ENCODE results near the gene PTGDR.

Gene PTGDR

DNA sequence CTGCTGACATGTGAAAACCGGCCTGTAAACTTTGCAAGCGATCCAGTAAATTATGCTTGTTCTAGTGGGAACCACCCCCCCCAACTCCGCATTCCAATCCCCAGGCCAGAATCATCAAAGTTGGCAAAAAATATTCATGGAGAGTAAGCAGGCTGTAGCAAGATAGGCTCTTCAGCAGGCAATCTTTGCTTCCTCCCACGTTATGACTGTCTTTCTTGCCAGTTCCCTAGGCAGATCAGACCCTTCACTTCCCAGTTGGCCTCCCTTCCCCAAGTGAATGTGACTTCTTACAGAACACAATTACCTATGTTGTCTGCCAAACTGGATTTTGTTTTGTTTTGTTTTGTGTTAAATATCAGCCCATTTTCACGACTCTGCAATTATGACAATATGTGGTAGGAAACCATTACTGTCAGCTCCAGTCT, 45.4 kb downstream of the PTGDR start:
- peak; percentile 31 for DNase-seq (ENCODE audit: low spot score)

DNA sequence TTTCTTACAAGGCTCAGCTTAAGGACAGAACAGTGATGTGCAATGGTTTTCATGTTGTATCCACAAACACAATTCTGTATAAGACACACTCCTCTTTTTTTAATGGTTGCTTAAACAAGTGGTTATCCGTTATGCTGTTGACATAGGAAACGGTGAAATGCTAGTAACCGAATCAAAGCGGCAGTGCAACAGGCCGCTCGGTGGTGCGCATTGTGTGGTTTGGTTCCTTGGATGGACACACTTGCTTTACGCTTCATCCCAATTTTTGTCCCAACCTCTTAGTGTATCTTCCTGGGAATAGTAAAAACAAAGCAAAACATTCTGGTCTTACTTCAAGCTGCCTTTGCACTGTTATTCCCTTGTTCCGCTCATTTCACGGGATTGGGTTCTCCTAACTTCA, 46.0 kb downstream of the PTGDR start:
- no peak for DNase-seq (ENCODE audit: low spot score)

DNA sequence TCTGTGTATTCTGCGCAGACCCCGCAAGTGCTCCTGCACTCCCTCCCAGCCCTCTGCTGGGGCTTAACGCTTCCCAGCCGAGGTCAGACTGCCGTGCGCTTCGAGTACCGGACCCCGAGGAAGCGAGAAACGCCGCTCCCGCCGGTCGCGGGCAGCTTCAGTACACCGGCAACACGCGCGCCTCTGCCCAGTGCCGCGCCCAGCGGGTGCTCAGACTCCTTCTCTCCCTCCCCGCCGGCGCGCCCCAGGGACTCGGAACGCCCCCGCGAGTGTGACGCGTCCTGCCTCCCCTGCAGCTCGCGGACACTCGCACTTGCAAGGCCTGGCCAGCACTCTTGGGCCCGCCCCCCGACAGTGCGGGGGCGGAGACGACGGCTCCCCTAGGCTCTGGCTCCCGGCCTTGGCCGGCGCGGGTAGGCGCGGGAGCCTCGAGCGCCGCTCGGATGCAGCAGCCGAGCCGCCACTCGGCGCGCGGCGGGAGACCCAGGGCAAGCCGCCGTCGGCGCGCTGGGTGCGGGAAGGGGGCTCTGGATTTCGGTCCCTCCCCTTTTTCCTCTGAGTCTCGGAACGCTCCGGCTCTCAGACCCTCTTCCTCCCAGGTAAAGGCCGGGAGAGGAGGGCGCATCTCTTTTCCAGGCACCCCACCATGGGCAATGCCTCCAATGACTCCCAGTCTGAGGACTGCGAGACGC, 46.6 kb downstream of the PTGDR start, which contains the start of gene PTGER2:
Gene PTGER2 (plus strand): TSS at position 410 of the 692 bp plus-strand sequence. CDS start 237 bp downstream, at position 647.
- peak; percentile 87 for DNase-seq (ENCODE audit: low spot score)

DNA sequence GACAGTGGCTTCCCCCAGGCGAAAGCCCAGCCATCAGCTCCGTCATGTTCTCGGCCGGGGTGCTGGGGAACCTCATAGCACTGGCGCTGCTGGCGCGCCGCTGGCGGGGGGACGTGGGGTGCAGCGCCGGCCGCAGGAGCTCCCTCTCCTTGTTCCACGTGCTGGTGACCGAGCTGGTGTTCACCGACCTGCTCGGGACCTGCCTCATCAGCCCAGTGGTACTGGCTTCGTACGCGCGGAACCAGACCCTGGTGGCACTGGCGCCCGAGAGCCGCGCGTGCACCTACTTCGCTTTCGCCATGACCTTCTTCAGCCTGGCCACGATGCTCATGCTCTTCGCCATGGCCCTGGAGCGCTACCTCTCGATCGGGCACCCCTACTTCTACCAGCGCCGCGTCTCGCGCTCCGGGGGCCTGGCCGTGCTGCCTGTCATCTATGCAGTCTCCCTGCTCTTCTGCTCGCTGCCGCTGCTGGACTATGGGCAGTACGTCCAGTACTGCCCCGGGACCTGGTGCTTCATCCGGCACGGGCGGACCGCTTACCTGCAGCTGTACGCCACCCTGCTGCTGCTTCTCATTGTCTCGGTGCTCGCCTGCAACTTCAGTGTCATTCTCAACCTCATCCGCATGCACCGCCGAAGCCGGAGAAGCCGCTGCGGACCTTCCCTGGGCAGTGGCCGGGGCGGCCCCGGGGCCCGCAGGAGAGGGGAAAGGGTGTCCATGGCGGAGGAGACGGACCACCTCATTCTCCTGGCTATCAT, 47.3 kb downstream of the PTGDR start:
- peak; percentile 29 for DNase-seq (ENCODE audit: low spot score)

DNA sequence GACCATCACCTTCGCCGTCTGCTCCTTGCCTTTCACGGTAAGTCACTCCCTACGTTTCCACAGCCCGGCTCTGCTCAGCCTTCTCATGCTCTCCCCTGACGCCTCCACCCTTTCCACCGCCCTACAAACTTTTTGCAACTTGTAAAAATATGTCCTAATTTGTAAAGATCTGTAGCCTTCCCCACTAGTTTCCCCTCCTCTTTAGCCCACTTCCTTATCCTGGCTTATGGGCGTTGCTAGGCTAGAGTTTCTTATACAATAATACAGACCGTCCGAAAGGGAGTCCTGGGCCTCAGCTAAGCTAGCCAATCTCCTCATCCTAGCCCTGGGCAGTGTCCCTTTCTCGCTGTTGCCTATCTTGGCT, 47.8 kb downstream of the PTGDR start:
- no peak for DNase-seq (ENCODE audit: low spot score)

DNA sequence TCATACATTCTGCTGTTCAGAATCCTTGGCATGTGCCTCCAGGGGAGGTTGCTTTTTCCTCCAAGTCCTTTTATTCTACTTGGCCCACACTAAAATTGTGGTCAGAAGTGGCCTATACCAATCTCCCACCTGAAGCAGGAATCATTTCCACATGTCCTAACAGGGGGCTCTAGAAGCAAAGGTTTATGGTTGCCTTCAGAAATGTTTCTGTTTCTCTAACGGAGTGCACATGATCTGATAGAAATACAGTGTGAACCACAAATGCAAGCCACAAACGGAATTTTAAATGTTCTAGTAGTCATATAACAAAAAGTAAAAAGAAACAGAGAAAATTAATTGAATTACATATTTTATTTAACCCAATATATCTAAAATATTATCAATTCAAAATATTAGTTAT, 50.6 kb downstream of the PTGDR start:
- no peak for DNase-seq (ENCODE audit: low spot score)

DNA sequence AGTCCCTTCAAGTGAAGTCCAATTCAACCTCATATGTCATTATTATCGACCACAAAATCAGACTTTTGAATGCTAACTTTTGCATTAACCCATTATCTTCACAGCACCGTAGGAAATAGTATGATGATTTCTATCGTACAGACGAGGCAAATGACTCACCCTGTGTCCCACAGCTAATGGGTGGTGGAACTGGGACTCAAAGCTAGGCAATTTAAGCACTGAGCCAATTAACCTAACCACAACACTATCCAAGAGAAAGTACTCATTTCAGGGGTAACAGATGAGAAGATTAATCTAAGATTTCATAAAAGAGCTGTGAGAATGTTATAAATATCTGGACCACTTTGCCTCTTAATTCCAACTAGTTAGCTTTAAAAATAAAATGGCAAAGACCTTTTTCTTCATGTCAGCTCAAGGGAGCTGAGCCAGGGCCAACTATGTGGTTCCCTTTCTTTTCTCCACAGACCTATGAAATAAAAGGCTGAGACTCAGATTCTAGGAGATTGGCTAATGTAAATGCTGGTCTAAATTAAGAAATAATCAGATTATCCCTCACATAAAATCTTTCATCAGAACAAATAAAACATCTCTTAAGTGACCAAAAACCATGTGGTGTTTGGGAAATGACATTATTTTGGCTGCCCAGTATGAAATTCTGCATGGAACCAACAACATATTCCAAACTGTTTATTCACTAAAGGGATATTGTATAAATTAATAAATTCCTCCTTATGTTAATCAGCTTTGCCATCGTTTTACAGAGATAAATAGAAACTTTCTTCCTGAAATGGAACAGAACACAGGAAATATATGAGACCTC, 51.5 kb downstream of the PTGDR start:
- DNase-seq (ENCODE audit: low spot score), result no peak

DNA sequence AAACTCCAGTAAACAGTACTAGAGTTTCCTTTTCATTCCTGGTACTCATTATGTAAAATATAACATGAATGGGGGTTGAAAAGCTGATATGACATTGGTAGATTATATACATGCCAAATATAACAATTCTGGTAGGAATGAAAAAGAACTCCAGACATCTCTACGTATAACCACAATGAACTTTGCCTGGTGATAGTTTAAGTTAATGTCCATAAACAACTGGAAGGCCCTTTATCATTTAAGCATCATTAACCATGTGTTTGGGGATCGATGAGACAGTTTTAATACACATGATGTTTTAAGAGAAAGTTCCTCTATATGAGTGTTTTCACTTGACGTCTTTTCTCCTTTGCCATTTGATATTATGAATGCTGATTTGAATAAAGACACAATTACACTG, 52.4 kb downstream of the PTGDR start:
- no peak for DNase-seq (ENCODE audit: low spot score)

DNA sequence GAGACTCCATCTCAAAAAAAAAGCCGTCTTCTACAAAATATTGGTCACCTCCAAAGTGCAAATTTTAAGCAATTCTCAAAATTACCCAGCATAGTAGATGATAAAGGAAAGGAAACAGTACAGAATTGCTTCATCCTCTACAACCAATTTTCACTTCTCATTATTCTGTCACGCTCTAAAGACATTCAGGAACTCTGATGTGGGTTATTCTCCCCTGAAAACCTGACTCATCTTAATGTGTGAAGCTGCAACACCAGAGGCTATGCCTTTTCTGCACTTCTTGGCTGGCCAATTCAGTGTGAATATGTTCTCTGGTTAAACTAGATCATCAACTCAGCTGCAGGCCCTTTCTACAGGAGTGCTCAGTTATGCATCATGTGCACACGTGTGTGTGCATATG, 57.6 kb downstream of the PTGDR start:
- no peak for DNase-seq (ENCODE audit: low spot score)

DNA sequence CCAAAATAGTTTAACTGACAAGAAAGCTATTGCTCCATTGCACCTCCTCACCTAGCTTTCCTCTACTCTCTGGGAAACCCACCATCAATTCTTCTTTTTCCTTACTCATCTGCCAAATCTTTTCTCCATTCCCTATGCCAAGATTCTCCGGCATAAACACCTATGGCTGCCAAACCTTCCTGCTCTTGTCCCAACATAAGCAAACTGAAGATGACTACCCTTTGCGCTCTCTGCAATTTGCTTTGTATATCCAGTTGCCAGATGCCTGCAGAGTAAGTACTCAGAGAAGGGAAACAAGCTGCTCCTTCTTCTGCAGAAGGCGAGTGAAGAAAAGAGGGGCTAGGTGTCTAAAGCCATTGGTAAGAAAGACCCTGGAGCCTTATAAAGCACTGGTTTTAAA, 58.1 kb downstream of the PTGDR start:
- no peak for DNase-seq (ENCODE audit: low spot score)

Data from AG08395 (cell line).